Karpas-422 (cell line): ENCODE results near the gene SALL1. TPM values are rescaled to one million over a fixed set of nuclear protein-coding genes. Genes with fewer than 3 reads are reported as not detected.

Experiments
- DNase-seq: peaks from one replicate; pipeline ENCODE4 v3.0.0-alpha.2; 2015
- H2AFZ ChIP-seq: fragments of 200-600 bp; sonication (generic); 2 replicates; pipeline ENCODE4 v1.6.1; 2014; ENCODE audit warnings: antibody characterized with exemption, low read length, mixed read lengths
- H3K27ac ChIP-seq: fragments of 200-600 bp; sonication (generic); 2 replicates; pipeline ENCODE4 v1.5.1; 2014; ENCODE audit warnings: mild to moderate bottlenecking, low read length, moderate library complexity
- H3K27me3 ChIP-seq: fragments of 200-600 bp; sonication (generic); 2 replicates; pipeline ENCODE4 v1.6.1; 2014; ENCODE audit warnings: low read length, mixed read lengths
- H3K36me3 ChIP-seq: fragments of 200-600 bp; sonication (generic); 2 replicates; pipeline ENCODE4 v1.6.1; 2014; ENCODE audit warnings: low read length, mixed read lengths; ENCODE audit not compliant: insufficient read depth
- H3K4me1 ChIP-seq: fragments of 200-600 bp; sonication (generic); 2 replicates; pipeline ENCODE4 v1.6.1; 2014; ENCODE audit warnings: mild to moderate bottlenecking, low read length, mixed read lengths
- H3K4me2 ChIP-seq: fragments of 200-600 bp; sonication (generic); 2 replicates; pipeline ENCODE4 v1.6.1; 2014; ENCODE audit warnings: low read length, low read depth, mild to moderate bottlenecking; ENCODE audit not compliant: poor library complexity, severe bottlenecking
- H3K4me3 ChIP-seq: fragments of 200-600 bp; sonication (generic); 2 replicates; pipeline ENCODE4 v1.5.1; 2014; ENCODE audit warnings: mild to moderate bottlenecking, antibody characterized with exemption, low read length, mixed read lengths
- H3K79me2 ChIP-seq: fragments of 200-600 bp; sonication (generic); 2 replicates; pipeline ENCODE4 v1.6.1; 2014; ENCODE audit warnings: mild to moderate bottlenecking, low read length, mixed read lengths
- H3K9ac ChIP-seq: fragments of 200-600 bp; sonication (generic); 2 replicates; pipeline ENCODE4 v1.6.0; 2014; ENCODE audit warnings: low read length
- H3K9me2 ChIP-seq: fragments of 200-600 bp; sonication (generic), shearing (Covaris generic); replicated peaks from 2 replicates; pipeline ENCODE4 v1.6.0; 2014; ENCODE audit warnings: mild to moderate bottlenecking, low read length, moderate library complexity; ENCODE audit not compliant: insufficient read depth
- H3K9me3 ChIP-seq: fragments of 300-700, 200-600 bp; sonication (generic); 2 replicates; pipeline ENCODE4 v1.6.1; 2014; ENCODE audit warnings: low read length, mixed read lengths
- H4K20me1 ChIP-seq: fragments of 200-600 bp; sonication (generic); 2 replicates; pipeline ENCODE4 v1.6.1; 2014; ENCODE audit warnings: mild to moderate bottlenecking, antibody characterized with exemption, low read length, low read depth; ENCODE audit not compliant: insufficient read depth
- total RNA-seq: library from RNA; depleted of rRNA; stranded (reverse); fragments of >200 nt; shearing (Covaris generic); gene quantifications from 2 replicates; pipeline ENCODE4 v1.2.3, GENCODE V29; 2014; ENCODE audit warnings: low replicate concordance

SALL1 gene
- total RNA-seq, 1 experiment from 2014 or later: not detected

DNA sequence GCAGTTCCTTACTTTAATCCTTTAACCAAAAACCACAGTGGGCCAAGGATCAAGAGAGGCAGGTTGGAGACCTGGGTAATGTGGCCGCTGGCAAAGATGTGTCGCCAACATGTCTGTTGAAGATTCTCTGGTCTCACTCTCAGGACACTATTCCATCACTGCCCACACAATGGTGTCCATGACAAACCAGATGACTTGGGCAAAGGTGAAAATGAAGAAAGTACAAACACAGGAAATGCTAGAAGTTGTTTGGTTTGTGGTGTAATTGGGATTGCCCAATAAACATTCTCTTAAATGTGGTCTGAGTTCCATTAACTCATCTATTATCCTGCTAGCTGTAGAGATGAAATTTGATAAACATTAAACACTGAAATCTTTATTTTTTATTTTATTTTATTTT lies 43.3 kb downstream of the SALL1 start:
- no peak overlapping the region for H3K4me3 ChIP-seq
- H4K20me1 ChIP-seq: no peaks in the 10 kb centered on the region
- H3K27ac ChIP-seq: no peak overlapping the region

DNA sequence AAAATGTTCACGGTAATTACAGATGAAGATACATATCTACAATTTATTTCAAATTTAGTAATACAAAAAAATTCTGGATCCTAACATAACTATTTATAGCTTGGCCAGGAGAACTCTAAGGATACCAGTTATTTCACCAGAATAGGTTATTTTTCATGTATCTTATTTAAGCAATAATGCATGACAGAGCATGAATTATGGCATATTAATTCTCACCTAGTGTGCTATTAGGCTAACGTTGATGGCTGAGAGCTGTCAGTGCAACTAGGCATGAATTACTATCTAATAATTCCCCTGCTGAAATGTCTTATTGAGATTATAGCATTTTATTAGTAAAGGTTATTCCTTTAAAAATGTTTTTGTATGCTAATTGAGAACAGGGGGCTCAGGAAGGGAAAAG lies 44.5 kb downstream of the SALL1 start:
- Histone ChIP-seq H3K9me3 (no peaks in the 10 kb centered on the region), H3K27me3 (no peaks in the 10 kb centered on the region), H3K4me3 (no peak overlapping the region), H3K9me2 (no peaks in the 10 kb centered on the region), H3K36me3 (no peaks in the 10 kb centered on the region), H3K4me2 (no peak overlapping the region), H3K9ac (no peak overlapping the region), H4K20me1 (no peaks in the 10 kb centered on the region), H2AFZ (no peak overlapping the region), H3K79me2 (no peaks in the 10 kb centered on the region), H3K4me1 (no peaks in the 10 kb centered on the region), H3K27ac (no peak overlapping the region)
- DNase-seq: no peak

More for the DNA sequence above, 43.3 kb downstream of the SALL1 start:
- Histone ChIP-seq H3K36me3 (no peaks in the 10 kb centered on the region), H3K9ac (no peak overlapping the region), H3K4me1 (no peaks in the 10 kb centered on the region), H3K27me3 (no peaks in the 10 kb centered on the region), H2AFZ (no peak overlapping the region), H3K79me2 (no peaks in the 10 kb centered on the region), H3K9me3 (no peaks in the 10 kb centered on the region), H3K4me2 (no peak overlapping the region), H3K9me2 (no peaks in the 10 kb centered on the region)
- DNase-seq: no peak

DNA sequence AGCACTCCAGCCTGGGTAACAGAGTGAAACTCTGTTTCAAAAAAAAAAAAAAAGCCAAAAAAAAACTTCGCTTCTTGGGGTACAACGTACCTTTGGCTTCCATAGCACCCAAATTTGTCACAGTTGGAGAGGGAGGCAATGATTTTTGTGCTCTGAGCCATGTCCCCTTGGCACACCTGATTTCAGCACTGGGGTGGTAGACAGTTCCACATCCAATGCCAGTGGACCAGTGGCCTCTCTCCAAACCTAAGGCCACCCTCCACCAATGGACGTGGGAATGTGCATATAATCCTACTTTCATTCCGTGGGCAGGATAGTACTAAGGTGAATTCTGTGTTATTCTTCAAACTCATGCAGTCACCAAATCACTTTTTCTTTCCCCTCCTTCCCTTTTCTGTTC lies 47.5 kb downstream of the SALL1 start:
- no peak for DNase-seq
- H3K27ac ChIP-seq: no peak overlapping the region
- no peaks in the 10 kb centered on the region for H3K27me3 ChIP-seq
- no peak overlapping the region for H3K4me2 ChIP-seq
- no peak overlapping the region for H3K4me3 ChIP-seq
- no peak overlapping the region for H3K9ac ChIP-seq
- no peaks in the 10 kb centered on the region for H3K9me2 ChIP-seq
- no peaks in the 10 kb centered on the region for H3K9me3 ChIP-seq
- no peaks in the 10 kb centered on the region for H3K79me2 ChIP-seq
- no peaks in the 10 kb centered on the region for H3K4me1 ChIP-seq
- no peaks in the 10 kb centered on the region for H3K36me3 ChIP-seq
- no peaks in the 10 kb centered on the region for H4K20me1 ChIP-seq
- no peak overlapping the region for H2AFZ ChIP-seq

DNA sequence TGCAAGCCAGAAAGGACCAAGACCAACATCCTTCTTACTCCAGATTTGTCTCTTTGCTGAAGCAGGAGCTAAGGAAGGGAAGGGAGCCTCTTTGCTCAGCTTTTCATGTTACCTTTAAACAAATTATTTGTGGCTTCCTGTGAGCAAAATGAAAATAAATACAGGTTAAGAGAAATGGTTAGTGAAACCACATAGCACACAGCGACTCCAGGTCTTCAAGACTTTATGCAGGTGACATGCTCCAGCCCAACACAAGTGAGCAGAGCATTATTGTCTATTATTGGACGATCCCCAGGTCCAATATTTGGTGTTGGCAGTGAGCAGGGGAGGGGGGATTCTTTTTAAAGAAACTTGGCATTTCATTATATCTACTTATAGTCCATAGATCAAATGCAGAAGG lies 53.3 kb downstream of the SALL1 start:
- no peaks in the 10 kb centered on the region for H3K79me2 ChIP-seq
- H2AFZ ChIP-seq: no peak overlapping the region

DNA sequence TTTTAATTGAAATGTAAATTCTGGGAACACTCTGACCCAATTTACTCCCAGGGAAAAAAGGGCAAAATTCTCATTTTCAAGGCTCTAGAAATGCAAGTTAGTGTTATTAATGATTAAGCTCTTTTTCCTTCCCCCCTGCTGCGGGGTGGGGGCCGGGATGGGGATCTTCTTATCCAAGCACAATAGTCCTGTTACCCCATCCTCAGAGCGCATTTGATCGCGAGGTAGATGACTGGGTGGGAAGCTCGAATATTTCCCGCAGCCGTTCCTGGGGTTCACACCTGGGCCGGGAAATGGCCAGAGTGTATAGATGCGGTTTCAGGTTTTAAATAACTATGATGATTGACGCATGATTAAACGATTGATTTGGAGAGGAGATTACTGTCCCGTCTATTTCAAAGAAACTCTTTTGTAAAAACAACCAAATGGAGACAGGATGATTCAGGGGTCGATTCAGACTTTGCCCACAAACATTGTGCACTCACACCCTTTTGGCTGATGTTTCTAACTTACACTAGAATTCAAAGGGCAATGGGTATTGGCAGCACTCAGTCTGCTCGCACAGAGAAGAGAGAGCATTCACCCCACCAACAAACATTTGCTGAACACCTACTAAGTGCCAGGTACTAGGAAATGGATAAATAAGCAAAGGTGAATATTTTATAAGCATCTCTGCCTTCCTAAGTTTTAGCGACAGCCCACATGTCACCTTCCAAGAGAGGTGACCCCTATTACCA lies 55.0 kb downstream of the SALL1 start:
- Histone ChIP-seq H2AFZ (no peak overlapping the region), H3K9me3 (no peaks in the 10 kb centered on the region), H3K36me3 (no peaks in the 10 kb centered on the region), H3K4me1 (no peaks in the 10 kb centered on the region), H3K9me2 (no peaks in the 10 kb centered on the region), H3K27me3 (no peaks in the 10 kb centered on the region), H3K27ac (no peak overlapping the region), H3K9ac (no peak overlapping the region), H3K4me2 (no peak overlapping the region), H3K79me2 (no peaks in the 10 kb centered on the region), H4K20me1 (no peaks in the 10 kb centered on the region), H3K4me3 (no peak overlapping the region)
- no peak for DNase-seq

More for the DNA sequence above, 53.3 kb downstream of the SALL1 start:
- Histone ChIP-seq H3K27ac (no peak overlapping the region), H4K20me1 (no peaks in the 10 kb centered on the region), H3K9me3 (no peaks in the 10 kb centered on the region), H3K9me2 (no peaks in the 10 kb centered on the region), H3K4me3 (no peak overlapping the region), H3K4me1 (no peaks in the 10 kb centered on the region), H3K27me3 (no peaks in the 10 kb centered on the region), H3K9ac (no peak overlapping the region), H3K36me3 (no peaks in the 10 kb centered on the region), H3K4me2 (no peak overlapping the region)
- DNase-seq: no peak

DNA sequence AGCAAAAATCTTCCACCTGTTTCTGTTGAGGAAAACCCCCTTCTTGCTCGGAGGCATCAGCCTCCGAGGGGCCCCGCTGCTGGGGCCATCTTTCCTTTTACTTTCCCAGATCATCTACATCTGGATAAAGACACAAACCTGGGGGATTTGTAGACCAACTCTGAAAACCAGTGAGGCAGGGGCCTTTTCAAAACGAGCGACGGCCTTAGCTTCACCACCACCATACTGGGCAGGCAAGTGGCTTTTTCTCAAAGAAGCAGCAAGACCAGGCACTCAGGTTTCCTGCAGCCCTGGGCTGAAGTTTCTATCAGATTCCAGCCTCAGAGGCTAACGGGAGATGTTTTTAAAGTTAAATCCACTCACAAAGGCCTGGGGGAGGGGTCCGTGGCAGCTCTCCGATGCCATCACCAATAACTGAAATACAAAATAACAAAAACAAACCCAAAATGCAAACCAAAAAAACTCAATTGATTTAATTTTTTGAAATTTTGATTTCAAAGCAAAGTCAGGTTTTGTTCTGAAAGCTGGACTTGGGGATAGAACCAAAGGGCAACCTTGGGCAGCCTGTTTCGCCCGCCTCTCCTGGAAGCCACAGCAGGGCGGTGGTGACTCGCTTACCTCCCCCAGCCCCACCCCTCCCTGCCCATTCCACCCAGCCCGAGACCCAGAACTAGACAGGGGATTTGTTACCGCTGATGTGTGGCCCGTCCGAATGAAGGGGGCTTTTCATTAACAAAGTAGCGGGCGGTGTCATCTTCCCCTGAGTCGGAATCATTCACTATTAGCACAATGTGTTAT lies 55.8 kb downstream of the SALL1 start:
- DNase-seq: no peak
- Histone ChIP-seq H3K9me2 (no peaks in the 10 kb centered on the region), H2AFZ (no peak overlapping the region), H3K36me3 (no peaks in the 10 kb centered on the region), H3K9ac (no peak overlapping the region), H3K27ac (no peak overlapping the region), H3K4me1 (no peaks in the 10 kb centered on the region), H3K4me3 (no peak overlapping the region), H3K9me3 (no peaks in the 10 kb centered on the region), H3K79me2 (no peaks in the 10 kb centered on the region), H4K20me1 (no peaks in the 10 kb centered on the region), H3K4me2 (no peak overlapping the region), H3K27me3 (no peaks in the 10 kb centered on the region)

DNA sequence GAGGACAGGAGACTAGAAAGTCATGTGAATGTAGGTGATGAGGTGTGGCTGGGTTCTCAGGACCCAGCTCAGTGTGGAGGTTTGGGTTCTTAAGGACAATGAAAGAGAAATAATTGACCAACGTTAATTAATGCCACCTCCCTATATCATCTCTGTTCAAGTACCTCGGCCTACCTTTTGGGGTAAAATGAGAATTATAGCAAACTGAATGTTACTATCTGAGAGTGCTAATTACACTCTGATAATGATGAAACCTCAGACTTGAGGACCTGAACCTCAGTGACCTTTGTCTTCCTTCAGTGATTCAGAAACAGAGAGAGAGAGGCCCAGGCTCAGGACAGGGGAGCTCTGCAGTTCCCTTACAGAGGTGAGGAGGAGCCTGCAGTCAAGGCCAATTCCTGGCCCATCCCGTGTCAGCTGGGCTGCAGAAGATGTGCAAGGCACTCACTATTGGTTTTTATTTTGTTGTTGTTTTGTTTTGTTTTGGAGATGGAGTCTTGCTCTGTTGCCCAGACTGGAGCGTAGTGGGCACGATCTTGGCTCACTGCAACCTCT lies 57.3 kb downstream of the SALL1 start:
- Histone ChIP-seq H3K4me3 (no peak overlapping the region), H3K27ac (no peak overlapping the region), H3K4me2 (no peak overlapping the region), H2AFZ (no peak overlapping the region), H3K27me3 (no peaks in the 10 kb centered on the region), H3K79me2 (no peaks in the 10 kb centered on the region), H3K9me2 (no peaks in the 10 kb centered on the region), H4K20me1 (no peaks in the 10 kb centered on the region), H3K9me3 (no peaks in the 10 kb centered on the region), H3K9ac (no peak overlapping the region), H3K4me1 (no peaks in the 10 kb centered on the region), H3K36me3 (no peaks in the 10 kb centered on the region)
- DNase-seq: no peak
